ENCODE measurements around the gene JUP.

JUP gene

GRCh38 chr17:41724476-41725050, 61.9 kb downstream of the JUP start:
- DNase-seq (ENCODE audit: low spot score) (no peak), FAIRE-seq (no peak)

DNA sequence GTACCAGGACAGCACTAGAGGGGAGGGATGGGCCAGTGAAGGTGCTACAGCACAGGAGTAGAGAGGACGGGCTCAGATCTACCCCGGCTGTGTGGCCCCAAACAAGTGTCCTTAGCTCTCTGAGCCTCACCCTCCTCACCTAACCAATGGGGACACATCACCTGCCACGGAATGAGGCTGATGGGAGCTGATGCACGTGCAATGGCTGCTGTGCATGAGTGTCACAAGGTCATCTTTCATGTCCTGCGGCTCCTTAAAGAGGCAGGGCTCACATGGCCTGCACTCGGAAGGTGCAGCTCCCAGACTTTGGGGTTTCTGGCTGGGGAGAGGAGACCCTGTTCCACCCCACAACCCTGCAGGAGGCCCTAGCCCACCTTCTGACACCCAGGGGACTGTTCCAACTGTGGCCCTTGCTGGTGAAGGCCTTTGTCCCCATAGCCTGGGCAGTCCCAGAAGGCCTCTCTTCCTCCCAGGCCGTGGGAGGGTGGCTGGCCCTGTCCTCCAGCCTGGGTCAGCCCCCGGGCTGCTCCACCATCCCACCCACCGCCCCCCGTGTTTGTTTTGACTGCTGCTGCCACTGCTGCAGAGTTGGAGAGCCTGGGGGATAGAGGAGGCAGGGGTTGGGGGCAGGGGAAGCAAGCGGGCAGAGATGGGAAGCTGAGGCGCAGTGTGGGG, 62.6 kb downstream of the JUP start:
- no peak for DNase-seq (ENCODE audit: low spot score)
- FAIRE-seq = no peak

DNA sequence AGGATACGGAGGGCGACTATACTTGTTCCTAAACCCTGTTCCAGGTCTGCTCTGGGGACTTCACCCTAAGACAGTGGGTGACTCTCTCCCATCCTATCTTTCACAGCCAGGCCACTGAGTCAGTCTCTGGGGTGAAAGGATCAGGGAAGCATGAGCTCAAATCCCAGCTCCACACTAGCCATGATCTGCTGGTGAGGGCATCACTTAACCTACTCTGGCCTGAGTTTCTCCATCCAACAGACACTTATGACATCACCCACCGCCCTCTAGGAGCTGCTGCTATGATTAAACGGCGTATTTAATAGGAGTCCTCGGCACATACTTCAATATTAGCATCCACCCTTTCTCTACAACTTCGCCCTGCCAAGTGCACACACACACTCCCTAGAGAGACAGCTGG, 64.3 kb downstream of the JUP start:
- FAIRE-seq (no peak), DNase-seq (ENCODE audit: low spot score) (no peak)

GRCh38 chr17:41718287-41718645, 68.2 kb downstream of the JUP start:
- no peak for FAIRE-seq
- DNase-seq (ENCODE audit: low spot score) = no peak

DNA sequence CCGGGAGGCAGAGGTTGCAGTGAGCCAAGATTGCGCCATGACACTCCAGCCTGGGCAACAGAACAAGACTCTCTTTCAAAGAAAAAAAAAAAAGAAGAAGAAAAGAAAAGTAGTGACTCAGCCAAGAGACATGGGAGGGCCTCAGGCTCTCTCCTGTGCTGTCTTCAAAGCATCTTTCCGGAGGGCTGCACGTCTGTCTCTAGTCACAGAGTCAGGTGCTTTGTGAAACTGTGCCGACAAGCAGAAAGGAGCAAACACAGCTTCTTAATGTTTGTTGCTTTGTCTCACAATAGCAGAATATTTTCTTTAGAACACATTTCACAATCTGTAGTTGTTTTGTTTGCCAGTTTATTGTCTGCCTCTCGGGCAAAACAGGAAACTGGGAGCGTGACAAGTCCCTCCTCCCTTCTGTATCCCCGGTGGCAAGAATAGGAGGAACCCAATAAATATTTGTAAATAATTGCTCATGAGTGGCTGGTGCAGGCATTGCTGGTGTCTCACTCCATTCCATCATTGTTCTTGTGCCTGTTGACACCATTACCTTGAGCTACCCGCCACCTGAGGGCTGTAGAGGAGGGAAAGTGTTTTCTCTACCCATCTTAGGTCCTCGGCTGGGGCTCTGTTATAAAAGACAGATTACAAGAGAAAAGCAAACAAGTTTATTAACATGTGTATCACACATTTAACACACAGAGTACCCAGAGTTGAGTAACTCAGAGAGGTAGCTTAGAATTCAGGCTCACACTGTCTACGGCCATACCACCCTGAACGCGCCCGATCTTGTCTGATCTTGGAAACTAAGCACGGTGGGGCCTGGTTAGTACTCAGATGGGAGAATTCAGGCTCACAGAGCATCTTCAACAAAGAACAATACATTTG, 68.9 kb downstream of the JUP start:
- DNase-seq (ENCODE audit: low spot score) (peak; percentile 66), FAIRE-seq (no peak)

- DNase-seq (ENCODE audit: low spot score) (no peak), FAIRE-seq (no peak)
These were observed 74.7 kb downstream of the JUP start, which contains the start of gene GAST for GRCh38 chr17:41711669-41712400. Gene GAST, plus strand, starts transcription at chr17:41712331. Its CDS starts 3,106 bp downstream, at chr17:41715437.

DNA sequence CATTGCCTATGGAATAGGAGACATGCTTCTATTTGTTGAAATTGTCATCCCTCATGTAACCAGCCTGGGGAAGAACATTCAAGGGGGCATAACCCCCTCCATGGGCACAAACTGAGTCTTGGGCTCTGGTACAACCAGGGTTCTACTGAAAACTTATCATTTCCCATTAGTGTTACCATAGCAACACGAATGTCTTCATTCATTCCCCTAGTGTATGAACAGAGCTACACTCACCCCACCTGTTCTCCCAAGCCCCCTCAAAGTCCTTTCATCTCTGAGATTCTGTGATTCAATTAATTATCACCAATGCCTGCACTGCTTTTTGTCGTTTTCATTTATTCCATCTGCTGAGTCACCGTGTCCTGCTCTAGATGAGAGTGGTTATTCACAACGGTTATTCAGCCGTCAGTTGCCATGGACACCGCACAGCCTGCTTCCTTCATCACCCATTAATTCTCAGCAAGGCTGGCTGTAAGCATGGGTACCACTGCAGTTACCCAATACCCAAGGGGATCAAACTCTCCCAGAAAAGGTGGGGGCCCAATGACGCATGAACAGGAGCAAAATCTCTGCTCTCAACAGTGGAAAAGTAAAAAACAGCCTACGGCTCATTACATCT, 75.9 kb downstream of the JUP start:
- FAIRE-seq (peak; percentile 89), DNase-seq (ENCODE audit: low spot score) (peak; percentile 50)

- no peak for FAIRE-seq
These were observed 78.5 kb downstream of the JUP start for GRCh38 chr17:41707803-41708669.

GRCh38 chr17:41705271-41705991, 81.1 kb downstream of the JUP start:
- peak; percentile 36 for DNase-seq (ENCODE audit: low spot score)
- FAIRE-seq = no peak

More at GRCh38 chr17:41707803-41708669, 78.5 kb downstream of the JUP start:
- DNase-seq (ENCODE audit: low spot score) = no peak
